ENCODE results near the gene CILP. TPM values are rescaled to one million over a fixed set of nuclear protein-coding genes. Genes with fewer than 3 reads are reported as not detected.
"Not testable (repeated sequence)": the region's sequence is repeated elsewhere in the genome, so short reads cannot be mapped to it uniquely, and the experiment has no call there.

The CILP gene
- total RNA-seq, 1 donor from 2014 or later = 0.02 TPM

DNA sequence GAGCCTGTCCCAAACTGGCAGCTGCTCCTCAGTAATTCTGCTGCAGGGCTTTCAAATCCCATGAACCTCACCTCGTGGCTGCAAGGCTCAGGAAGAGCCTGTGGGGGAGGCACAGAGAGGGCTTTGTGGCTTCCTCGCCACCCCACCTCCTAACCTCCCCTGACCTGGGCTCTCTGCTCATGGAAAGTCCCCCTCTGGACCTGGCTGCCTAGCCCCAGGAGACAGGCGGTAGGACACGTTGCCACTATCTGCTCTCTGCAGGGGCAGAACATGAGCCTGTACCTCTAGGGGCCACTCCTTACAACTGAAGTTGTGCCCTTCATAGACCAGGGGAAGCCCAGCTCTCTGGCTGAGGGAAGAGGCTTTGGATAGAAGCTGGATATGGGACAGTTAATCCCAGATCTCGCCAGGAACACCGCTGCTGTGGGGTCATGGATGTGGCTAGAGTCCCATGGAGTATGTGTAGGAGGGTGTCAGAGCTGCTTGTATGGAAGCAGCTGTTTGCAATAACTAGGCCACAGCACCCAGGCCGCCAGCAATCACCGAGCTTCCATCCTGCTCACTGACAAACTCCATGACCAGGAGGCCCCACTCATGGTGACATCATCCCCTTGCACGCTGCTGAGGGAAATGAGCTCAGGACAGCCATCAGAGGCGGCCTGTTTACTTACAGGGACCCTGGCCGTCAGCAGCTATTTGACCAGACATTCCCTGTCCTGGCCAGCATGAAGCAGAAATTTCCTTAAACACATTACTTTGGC, 34.0 kb upstream of the CILP start:
- Mint-ChIP-seq H3K9me3 (no peaks in the 10 kb centered on the region), H3K4me3 (no peak overlapping the region), H3K27ac (no peak overlapping the region), H3K36me3 (ENCODE audit: low read depth) (peaks cover 2% of the 10 kb centered on the region), H3K27me3 (no peaks in the 10 kb centered on the region), H3K4me1 (peaks cover 5% of the 10 kb centered on the region)
- no peak for DNase-seq
- intact Hi-C loops (cut with micrococcal nuclease) = loop anchor here (5.0 kb wide), 1 partner anchor 52 kb away; the partner anchor contains the start of gene RNU5A-1

DNA sequence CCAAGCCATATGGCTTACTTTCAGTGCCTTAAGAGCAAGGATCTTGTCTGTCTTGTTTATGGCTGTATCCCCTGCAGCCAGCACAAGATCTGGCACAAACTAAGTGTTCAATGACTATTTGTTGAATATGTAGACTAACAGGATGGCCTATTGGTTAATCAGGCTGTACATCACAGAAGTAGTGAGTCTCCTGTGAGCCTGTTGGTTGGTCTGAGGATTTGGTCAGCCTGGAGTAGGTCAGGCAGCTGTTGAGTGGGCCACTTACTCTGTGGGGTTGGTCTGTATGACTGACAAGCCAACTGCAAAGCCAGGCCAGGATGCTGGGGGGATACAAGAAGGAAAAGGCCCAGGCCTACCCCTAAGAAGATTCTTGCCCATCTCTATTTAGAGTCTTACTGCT, 33.4 kb upstream of the CILP start:
- Mint-ChIP-seq H3K9me3 (no peaks in the 10 kb centered on the region), H3K4me3 (no peak overlapping the region), H3K36me3 (ENCODE audit: low read depth) (peaks cover 2% of the 10 kb centered on the region), H3K27me3 (no peaks in the 10 kb centered on the region), H3K27ac (no peak overlapping the region), H3K4me1 (peaks cover 2% of the 10 kb centered on the region)
- DNase-seq = no peak
- intact Hi-C loops (cut with micrococcal nuclease) = loop anchor here (5.0 kb wide), 1 partner anchor 53 kb away; the partner anchor contains the start of gene RNU5A-1

GRCh38 chr15:65236443-65236842, 25.2 kb upstream of the CILP start:
- intact Hi-C loops (cut with micrococcal nuclease); DNase-seq; H3K9me3 Mint-ChIP-seq; H3K27ac Mint-ChIP-seq; H3K4me1 Mint-ChIP-seq; H3K36me3 Mint-ChIP-seq (ENCODE audit: low read depth); H3K4me3 Mint-ChIP-seq; H3K27me3 Mint-ChIP-seq: not testable (repeated sequence)

- Mint-ChIP-seq H3K36me3 (ENCODE audit: low read depth) (no peaks in the 10 kb centered on the region), H3K27me3 (no peaks in the 10 kb centered on the region), H3K4me1 (no peaks in the 10 kb centered on the region), H3K4me3 (no peak overlapping the region), H3K27ac (no peak overlapping the region), H3K9me3 (peaks cover 6% of the 10 kb centered on the region)
- intact Hi-C loops (cut with micrococcal nuclease) = no loop called here
- no peak for DNase-seq
Measured at GRCh38 chr15:65233696-65234095, 22.4 kb upstream of the CILP start.

DNA sequence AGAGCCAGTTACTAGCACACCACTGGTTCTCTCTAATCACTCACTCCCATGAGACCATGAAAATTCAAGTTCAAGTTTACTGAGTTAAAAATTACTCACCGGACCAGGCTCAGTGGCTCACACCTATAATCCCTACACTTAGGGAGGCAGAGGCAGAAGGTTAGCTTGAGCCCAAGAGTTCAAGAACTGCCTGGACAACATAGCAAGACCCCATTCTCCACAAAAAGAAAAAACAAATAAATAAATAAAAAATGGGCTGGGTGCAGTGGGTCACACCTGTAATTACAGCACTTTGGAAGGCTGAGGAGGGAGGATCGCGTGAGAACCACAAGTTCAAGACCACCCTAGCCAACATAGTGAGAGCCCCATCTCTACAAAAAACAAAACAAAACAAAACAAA, 21.2 kb upstream of the CILP start:
- Mint-ChIP-seq H3K36me3 (ENCODE audit: low read depth) (no peaks in the 10 kb centered on the region), H3K27ac (no peak overlapping the region), H3K9me3 (peaks cover 6% of the 10 kb centered on the region), H3K4me1 (no peaks in the 10 kb centered on the region), H3K27me3 (no peaks in the 10 kb centered on the region), H3K4me3 (no peak overlapping the region)
- DNase-seq = no peak
- intact Hi-C loops (cut with micrococcal nuclease) = no loop called here

DNA sequence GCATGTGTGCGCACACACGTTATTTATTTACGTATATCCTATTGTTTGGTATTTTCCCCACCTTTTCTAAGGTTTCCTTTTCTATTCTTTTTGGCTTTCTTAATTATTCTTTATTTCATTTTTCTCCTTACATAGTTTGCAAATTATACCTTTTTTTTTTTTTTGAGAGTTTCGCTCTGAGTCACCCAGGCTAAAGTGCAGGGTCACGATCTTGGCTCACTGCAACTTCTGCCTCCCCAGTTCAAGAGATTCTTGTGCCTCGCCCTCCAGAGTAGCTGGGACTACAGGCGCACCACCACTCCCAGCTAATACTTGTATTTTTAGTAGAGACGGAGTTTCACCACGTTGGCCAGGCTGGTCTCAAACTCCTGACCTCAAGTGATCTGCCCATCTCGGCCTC, 20.0 kb upstream of the CILP start:
- Mint-ChIP-seq H3K36me3 (ENCODE audit: low read depth) (no peaks in the 10 kb centered on the region), H3K27ac (no peak overlapping the region), H3K4me3 (no peak overlapping the region), H3K27me3 (no peaks in the 10 kb centered on the region), H3K9me3 (peaks cover 2% of the 10 kb centered on the region), H3K4me1 (no peaks in the 10 kb centered on the region)
- no peak for DNase-seq
- intact Hi-C loops (cut with micrococcal nuclease) = no loop called here

DNA sequence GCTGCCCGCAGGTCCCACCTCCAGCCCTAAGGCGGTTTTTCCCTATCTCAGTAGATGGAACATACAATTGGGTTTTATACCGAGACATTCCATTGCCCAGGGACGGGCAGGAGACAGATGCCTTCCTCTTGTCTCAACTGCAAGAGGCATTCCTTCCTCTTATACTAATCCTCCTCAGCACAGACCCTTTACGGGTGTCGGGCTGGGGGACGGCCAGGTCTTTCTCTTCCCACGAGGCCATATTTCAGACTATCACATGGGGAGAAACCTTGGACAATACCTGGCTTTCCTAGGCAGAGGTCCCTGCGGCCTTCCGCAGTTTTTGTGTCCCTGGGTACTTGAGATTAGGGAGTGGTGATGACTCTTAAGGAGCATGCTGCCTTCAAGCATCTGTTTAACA, 15.6 kb upstream of the CILP start:
- intact Hi-C loops (cut with micrococcal nuclease); H3K4me1 Mint-ChIP-seq; H3K27ac Mint-ChIP-seq; H3K27me3 Mint-ChIP-seq; H3K36me3 Mint-ChIP-seq (ENCODE audit: low read depth); H3K4me3 Mint-ChIP-seq; H3K9me3 Mint-ChIP-seq; DNase-seq: not testable (repeated sequence)

GRCh38 chr15:65226221-65226620, 14.9 kb upstream of the CILP start:
- Mint-ChIP-seq H3K4me3 (no peak overlapping the region), H3K9me3 (no peaks in the 10 kb centered on the region), H3K36me3 (ENCODE audit: low read depth) (no peaks in the 10 kb centered on the region), H3K27ac (no peak overlapping the region), H3K27me3 (peaks cover 10% of the 10 kb centered on the region), H3K4me1 (no peaks in the 10 kb centered on the region)
- no peak for DNase-seq
- intact Hi-C loops (cut with micrococcal nuclease) = no loop called here

DNA sequence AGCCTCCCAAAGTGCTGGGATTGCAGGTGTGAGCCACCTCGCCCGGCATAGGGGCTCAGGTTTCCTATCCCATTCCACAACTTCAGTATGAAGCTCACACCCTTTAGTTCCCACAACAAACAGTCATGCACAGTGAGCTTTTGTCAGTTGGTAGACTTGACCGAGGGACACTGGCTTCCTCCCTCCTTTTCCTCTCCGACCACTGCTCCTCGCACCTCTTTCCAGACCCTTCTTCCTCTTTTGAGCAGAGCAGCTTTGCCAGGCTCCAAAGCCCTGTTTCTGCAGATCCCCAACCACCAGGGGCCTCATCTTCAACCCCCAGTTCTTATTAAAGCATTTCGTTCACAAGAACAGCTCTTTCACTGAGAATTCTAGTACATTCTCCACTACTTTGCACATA, 12.7 kb upstream of the CILP start:
- Mint-ChIP-seq H3K9me3 (no peaks in the 10 kb centered on the region), H3K4me1 (peaks cover 3% of the 10 kb centered on the region), H3K4me3 (no peak overlapping the region), H3K36me3 (ENCODE audit: low read depth) (no peaks in the 10 kb centered on the region), H3K27me3 (peaks cover 10% of the 10 kb centered on the region), H3K27ac (no peak overlapping the region)
- no peak for DNase-seq
- intact Hi-C loops (cut with micrococcal nuclease) = no loop called here

GRCh38 chr15:65222891-65223290, 11.6 kb upstream of the CILP start:
- Mint-ChIP-seq H3K9me3 (no peaks in the 10 kb centered on the region), H3K27ac (no peak overlapping the region), H3K36me3 (ENCODE audit: low read depth) (no peaks in the 10 kb centered on the region), H3K4me3 (no peak overlapping the region), H3K4me1 (peaks cover 3% of the 10 kb centered on the region), H3K27me3 (peaks cover 10% of the 10 kb centered on the region)
- no peak for DNase-seq
- intact Hi-C loops (cut with micrococcal nuclease) = no loop called here

DNA sequence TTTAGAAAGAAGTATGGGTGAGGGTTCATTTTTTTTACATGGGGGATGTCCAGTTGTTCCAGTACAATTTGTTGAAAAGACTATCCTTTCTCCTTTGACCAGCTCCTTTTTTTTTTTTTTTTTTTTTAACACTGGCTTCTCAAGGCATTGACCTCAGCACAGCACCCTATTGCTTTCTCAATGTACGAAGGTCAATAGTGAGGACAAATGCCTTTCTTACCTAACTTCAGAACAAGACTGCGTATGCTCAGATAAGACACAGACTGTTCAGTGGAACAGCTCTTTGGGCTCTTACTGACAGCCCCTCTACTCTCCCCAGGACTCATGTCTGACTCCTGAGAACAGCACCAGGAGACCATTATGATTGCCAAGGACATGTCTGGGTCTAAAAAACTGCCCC, 10.4 kb upstream of the CILP start:
- DNase-seq = no peak
- Mint-ChIP-seq H3K4me1 (peaks cover 3% of the 10 kb centered on the region), H3K27ac (no peak overlapping the region), H3K4me3 (no peak overlapping the region), H3K36me3 (ENCODE audit: low read depth) (no peaks in the 10 kb centered on the region), H3K27me3 (peaks cover 10% of the 10 kb centered on the region), H3K9me3 (no peaks in the 10 kb centered on the region)
- intact Hi-C loops (cut with micrococcal nuclease) = no loop called here

DNA sequence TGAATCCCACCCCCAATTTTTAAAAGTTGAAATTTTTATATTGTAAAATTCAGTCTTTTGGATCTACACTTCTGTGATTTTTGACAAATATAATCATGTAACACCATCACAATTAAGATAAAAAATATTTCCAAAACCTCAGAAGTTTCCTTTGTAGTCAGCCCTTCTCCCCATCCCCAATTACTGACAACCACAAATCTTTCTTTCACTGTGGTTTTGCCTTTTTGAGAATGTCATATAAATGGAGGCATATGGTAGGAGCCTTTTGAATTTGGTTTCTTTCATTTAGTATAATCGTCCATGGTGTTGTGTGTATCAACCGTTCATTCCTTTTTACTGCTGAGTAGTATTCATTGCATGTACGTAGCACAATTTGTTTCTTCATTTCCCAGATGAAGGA, 7.9 kb upstream of the CILP start:
- H3K27me3 Mint-ChIP-seq = peaks cover 7% of the 10 kb centered on the region
- no peak overlapping the region for H3K27ac Mint-ChIP-seq
- peaks cover 3% of the 10 kb centered on the region for H3K4me1 Mint-ChIP-seq
- H3K36me3 Mint-ChIP-seq (ENCODE audit: low read depth) = no peaks in the 10 kb centered on the region
- H3K4me3 Mint-ChIP-seq = no peak overlapping the region
- no peaks in the 10 kb centered on the region for H3K9me3 Mint-ChIP-seq
- no peak for DNase-seq
- intact Hi-C loops (cut with micrococcal nuclease) = no loop called here

DNA sequence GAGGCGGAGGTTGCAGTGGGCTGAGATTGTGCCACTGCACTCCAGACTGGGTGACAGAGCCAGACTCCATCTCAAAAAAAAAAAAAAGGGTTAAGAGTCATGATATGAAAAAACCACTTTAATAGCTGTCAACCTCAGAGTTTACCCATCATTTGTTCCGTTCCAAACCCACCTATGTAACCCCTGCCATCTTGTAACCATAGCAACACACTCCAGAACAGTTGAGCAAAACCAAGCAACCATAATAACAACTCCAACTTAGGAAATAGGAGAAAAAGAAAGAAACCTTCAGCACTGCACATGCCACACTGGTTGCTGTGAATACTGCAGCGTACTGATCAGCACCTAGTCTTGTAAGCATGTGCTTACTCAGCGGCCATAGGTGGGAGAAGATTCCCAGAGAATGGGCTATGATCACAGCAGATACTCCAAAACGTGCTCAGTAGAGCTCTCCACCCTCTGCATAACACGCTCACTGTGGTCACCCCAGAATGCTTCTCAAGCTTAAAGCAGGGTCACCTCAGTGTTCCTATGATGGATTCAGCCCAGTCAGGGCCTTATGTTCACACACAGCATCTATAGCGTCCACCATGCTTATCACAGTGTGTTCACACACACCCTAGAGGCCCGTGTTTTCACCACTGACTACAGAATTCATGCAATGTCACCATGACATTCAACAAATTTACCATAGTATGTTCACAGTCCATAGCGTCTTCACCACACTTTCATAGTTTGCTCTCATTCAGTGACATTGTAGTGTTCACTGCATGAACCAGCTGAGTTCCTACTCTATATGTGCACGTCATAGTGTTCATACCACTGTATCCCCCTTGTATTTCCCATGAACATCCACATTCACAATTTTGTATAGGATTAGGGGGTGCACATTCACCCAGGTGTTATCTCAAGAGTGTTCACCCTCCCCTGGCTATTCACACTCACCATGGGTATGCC, 6.5 kb upstream of the CILP start:
- no peak for DNase-seq
- Mint-ChIP-seq H3K4me1 (peaks cover 3% of the 10 kb centered on the region), H3K27me3 (peaks cover 4% of the 10 kb centered on the region), H3K36me3 (ENCODE audit: low read depth) (no peaks in the 10 kb centered on the region), H3K27ac (no peak overlapping the region), H3K4me3 (no peak overlapping the region), H3K9me3 (no peaks in the 10 kb centered on the region)
- intact Hi-C loops (cut with micrococcal nuclease) = no loop called here

DNA sequence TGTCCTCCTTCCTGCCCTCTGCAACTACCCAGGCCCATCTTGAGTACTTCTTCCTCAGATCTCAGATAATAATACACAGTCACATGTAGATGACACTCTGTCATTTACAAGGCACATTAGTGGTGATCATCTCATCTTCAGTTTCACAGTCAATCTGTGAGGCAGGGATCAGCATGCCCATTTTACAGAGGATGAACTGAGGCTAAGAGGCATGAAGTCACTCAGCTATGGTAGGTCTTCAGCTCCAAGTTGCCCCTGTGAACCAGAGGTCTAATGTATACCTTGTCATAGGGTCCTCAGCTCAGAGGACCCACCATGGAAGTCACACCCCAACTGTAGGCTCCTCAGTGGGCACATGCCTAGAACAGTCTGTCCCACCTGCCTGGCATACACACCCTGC, 4.2 kb upstream of the CILP start:
- Mint-ChIP-seq H3K27ac (no peak overlapping the region), H3K36me3 (ENCODE audit: low read depth) (no peaks in the 10 kb centered on the region), H3K4me3 (no peak overlapping the region), H3K4me1 (peaks cover 7% of the 10 kb centered on the region), H3K27me3 (no peaks in the 10 kb centered on the region), H3K9me3 (no peaks in the 10 kb centered on the region)
- intact Hi-C loops (cut with micrococcal nuclease) = no loop called here
- no peak for DNase-seq
